Activated CD8-positive, alpha-beta T cell treated with anti-CD3 and anti-CD28 coated beads, Interleukin-2, amount 10 ng/mL, durations not matched to agents 7 days and 5 days (primary cell): ENCODE results near the gene CCL2. TPM values are rescaled to one million over a fixed set of nuclear protein-coding genes. Genes with fewer than 3 reads are reported as not detected.

Source experiments
- ATAC-seq: fragments of 150-1000 bp; cut with Tn5 transposase; one replicate; pipeline ENCODE4 v1.10.0; 2021; ENCODE audit warnings: moderate library complexity
- CTCF ChIA-PET: fragments of 350-600 bp; sonication (Branson Sonifier 250); formaldehyde crosslinking; loops from one replicate; lab custom pipeline; 2021; ENCODE audit warnings: antibody characterized with exemption; lab: Charles Lee
- POLR2A ChIA-PET: fragments of 350-600 bp; sonication (Branson Sonifier 250); formaldehyde crosslinking; loops from one replicate; lab custom pipeline; 2021; ENCODE audit warnings: antibody characterized with exemption; lab: Charles Lee
- DNase-seq: peaks from one replicate; pipeline ENCODE4 v3.0.0-alpha.2; 2020
- H3K27ac Mint-ChIP-seq: one replicate; pipeline ENCODE4 v1.8.0; 2021; ENCODE audit warnings: mild to moderate bottlenecking, mixed read lengths
- H3K27me3 Mint-ChIP-seq: one replicate; pipeline ENCODE4 v1.8.0; 2021; ENCODE audit warnings: low read depth, mixed read lengths
- H3K36me3 Mint-ChIP-seq: one replicate; pipeline ENCODE4 v1.8.0; 2021; ENCODE audit warnings: low read depth, mixed read lengths
- H3K4me1 Mint-ChIP-seq: one replicate; pipeline ENCODE4 v1.8.0; 2021; ENCODE audit warnings: low read depth, mixed read lengths
- H3K4me3 Mint-ChIP-seq: one replicate; pipeline ENCODE4 v1.8.0; 2021; ENCODE audit warnings: mild to moderate bottlenecking, mixed read lengths
- H3K9me3 Mint-ChIP-seq: one replicate; pipeline ENCODE4 v1.8.0; 2022; ENCODE audit warnings: mixed read lengths; ENCODE audit not compliant: insufficient read depth
- total RNA-seq, 2 experiments: library from RNA; stranded (reverse); gene quantifications; one replicate each; pipeline ENCODE4 v1.2.3, GENCODE V29; 2021

CCL2 gene
- total RNA-seq, 2 experiments from 2014 or later: not detected

GRCh38 chr17:34253139-34253525 lies 2.0 kb upstream of the CCL2 start:
- ATAC-seq (no peak), DNase-seq (no peak)
- Mint-ChIP-seq H3K36me3 (no peaks in the 10 kb centered on the region), H3K27ac (no peak overlapping the region), H3K4me3 (no peak overlapping the region), H3K27me3 (peaks cover 27% of the 10 kb centered on the region), H3K4me1 (no peaks in the 10 kb centered on the region), H3K9me3 (no peaks in the 10 kb centered on the region)
- ChIA-PET CTCF (no interaction called here), POLR2A (no interaction called here)

- DNase-seq (no peak), ATAC-seq (no peak)
- POLR2A ChIA-PET: no interaction called here
- H3K9me3 Mint-ChIP-seq: no peaks in the 10 kb centered on the region
- peaks cover 27% of the 10 kb centered on the region for H3K27me3 Mint-ChIP-seq
- no peak overlapping the region for H3K4me3 Mint-ChIP-seq
- CTCF ChIA-PET: interaction anchor here (1.5 kb wide), 1 partner anchor 107 kb away, joined by 5 read pairs; no protein-coding TSS in a partner anchor
- H3K27ac Mint-ChIP-seq: no peak overlapping the region
- no peaks in the 10 kb centered on the region for H3K36me3 Mint-ChIP-seq
- H3K4me1 Mint-ChIP-seq: peaks cover 4% of the 10 kb centered on the region
Measured at GRCh38 chr17:34254146-34254545, 939 bp upstream of the CCL2 start.

GRCh38 chr17:34255381-34255732 lies 272 bp downstream of the CCL2 start:
- Mint-ChIP-seq H3K27me3 (peaks cover 29% of the 10 kb centered on the region), H3K4me3 (no peak overlapping the region), H3K4me1 (peaks cover 8% of the 10 kb centered on the region), H3K36me3 (no peaks in the 10 kb centered on the region), H3K9me3 (no peaks in the 10 kb centered on the region), H3K27ac (no peak overlapping the region)
- ATAC-seq (no peak), DNase-seq (no peak)
- ChIA-PET POLR2A (no interaction called here), CTCF (interaction anchor here (1.6 kb wide), 1 partner anchor 107 kb away, joined by 5 read pairs; no protein-coding TSS in a partner anchor)

DNA sequence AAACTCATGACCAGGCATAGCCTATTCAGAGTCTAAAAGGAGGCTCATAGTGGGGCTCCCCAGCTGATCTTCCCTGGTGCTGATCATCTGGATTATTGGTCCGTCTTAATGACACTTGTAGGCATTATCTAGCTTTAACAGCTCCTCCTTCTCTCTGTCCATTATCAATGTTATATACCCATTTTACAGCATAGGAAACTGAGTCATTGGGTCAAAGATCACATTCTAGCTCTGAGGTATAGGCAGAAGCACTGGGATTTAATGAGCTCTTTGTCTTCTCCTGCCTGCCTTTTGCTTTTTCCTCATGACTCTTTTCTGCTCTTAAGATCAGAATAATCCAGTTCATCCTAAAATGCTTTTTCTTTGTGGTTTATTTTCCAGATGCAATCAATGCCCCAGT lies 756 bp downstream of the CCL2 start:
- Mint-ChIP-seq H3K27ac (no peak overlapping the region), H3K27me3 (peaks cover 28% of the 10 kb centered on the region), H3K9me3 (no peaks in the 10 kb centered on the region), H3K4me3 (no peak overlapping the region), H3K4me1 (peaks cover 8% of the 10 kb centered on the region), H3K36me3 (no peaks in the 10 kb centered on the region)
- POLR2A ChIA-PET: no interaction called here
- CTCF ChIA-PET: interaction anchor here (0.7 to 1.6 kb wide), 2 partner anchors 55 to 106 kb away, joined by 3 to 5 read pairs; no protein-coding TSS in a partner anchor
- no peak for ATAC-seq
- DNase-seq: no peak

DNA sequence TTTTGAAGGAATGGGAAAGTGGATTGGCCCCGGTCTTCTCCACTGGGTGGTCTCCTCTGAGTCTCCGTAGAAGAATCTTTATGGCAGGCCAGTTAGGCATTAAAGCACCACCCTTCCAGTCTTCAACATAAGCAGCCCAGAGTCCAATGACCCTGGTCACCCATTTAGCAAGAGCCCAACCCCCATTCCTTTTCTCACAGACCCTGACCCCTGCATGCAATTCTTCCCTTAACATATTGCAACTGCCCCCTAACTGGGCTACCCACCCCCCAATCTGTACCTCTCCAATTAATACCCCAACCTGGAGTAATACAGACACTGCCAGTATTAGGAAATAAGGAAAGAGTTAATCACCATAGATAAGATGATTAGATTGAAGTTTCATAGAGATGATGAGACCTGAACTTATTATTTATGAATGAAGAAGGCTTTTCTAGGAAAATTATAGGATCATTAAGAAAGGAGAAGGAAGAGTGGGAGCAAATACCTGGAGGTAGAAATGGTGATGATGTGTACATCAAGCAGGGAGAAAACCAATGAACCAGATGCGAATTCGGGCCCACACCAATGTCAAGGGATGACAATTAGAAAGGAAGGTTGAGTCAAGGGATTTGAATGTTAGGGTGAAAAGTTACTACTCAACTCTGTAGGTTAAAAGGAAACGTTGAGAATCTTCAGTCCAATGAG lies 2.4 kb downstream of the CCL2 start:
- no peaks in the 10 kb centered on the region for H3K9me3 Mint-ChIP-seq
- ChIA-PET POLR2A (no interaction called here), CTCF (no interaction called here)
- H3K36me3 Mint-ChIP-seq: no peaks in the 10 kb centered on the region
- peaks cover 11% of the 10 kb centered on the region for H3K4me1 Mint-ChIP-seq
- peaks cover 26% of the 10 kb centered on the region for H3K27me3 Mint-ChIP-seq
- no peak overlapping the region for H3K4me3 Mint-ChIP-seq
- no peak for DNase-seq
- H3K27ac Mint-ChIP-seq: no peak overlapping the region
- ATAC-seq: no peak

DNA sequence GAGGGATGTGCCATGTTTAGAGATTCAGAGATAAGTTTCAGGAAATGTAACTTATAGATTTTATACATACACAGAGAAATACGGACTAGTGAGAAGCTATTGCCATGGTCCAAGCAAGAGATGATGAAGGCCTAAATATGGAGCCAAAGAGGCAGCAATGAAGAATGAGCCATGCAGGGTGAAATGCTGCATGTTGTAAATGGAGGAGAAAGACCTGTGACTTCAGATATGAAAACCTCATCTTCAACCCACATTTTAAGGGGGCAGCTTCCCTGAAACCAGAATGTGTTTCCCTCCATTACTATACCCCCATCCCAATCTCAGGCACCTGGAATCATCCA lies 2.9 kb downstream of the CCL2 start:
- ATAC-seq (no peak), DNase-seq (no peak)
- Mint-ChIP-seq H3K36me3 (no peaks in the 10 kb centered on the region), H3K4me1 (peaks cover 11% of the 10 kb centered on the region), H3K27ac (no peak overlapping the region), H3K9me3 (no peaks in the 10 kb centered on the region), H3K27me3 (peaks cover 22% of the 10 kb centered on the region), H3K4me3 (no peak overlapping the region)
- CTCF ChIA-PET: no interaction called here
- POLR2A ChIA-PET: no interaction called here

DNA sequence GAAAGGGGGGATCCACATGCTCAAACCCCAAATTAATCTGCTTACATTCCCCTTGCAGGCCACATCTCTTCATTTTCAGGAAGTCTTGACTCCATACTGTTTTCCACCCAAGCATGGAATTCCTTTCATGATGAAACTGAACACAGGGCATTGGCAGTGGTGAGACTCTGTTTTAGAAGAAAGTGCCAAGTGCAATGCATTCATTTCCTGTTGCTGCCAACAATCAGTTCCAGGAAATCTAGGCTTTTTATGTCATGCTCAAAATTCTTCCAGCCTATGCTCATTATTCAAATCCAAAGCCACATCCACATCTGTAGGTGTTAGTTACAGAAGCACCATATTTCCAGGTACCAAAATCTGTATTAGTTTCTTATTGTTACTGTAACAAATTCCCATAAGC lies 4.1 kb downstream of the CCL2 start:
- H3K4me1 Mint-ChIP-seq: peaks cover 11% of the 10 kb centered on the region
- ChIA-PET CTCF (no interaction called here), POLR2A (no interaction called here)
- no peaks in the 10 kb centered on the region for H3K9me3 Mint-ChIP-seq
- no peak overlapping the region for H3K4me3 Mint-ChIP-seq
- ATAC-seq (no peak), DNase-seq (no peak)
- no peaks in the 10 kb centered on the region for H3K36me3 Mint-ChIP-seq
- H3K27me3 Mint-ChIP-seq: peaks cover 19% of the 10 kb centered on the region
- no peak overlapping the region for H3K27ac Mint-ChIP-seq

- no peak for DNase-seq
- ChIA-PET CTCF (no interaction called here), POLR2A (no interaction called here)
- H3K36me3 Mint-ChIP-seq: no peaks in the 10 kb centered on the region
- no peak overlapping the region for H3K4me3 Mint-ChIP-seq
- H3K4me1 Mint-ChIP-seq: peaks cover 11% of the 10 kb centered on the region
- ATAC-seq: no peak
- H3K27ac Mint-ChIP-seq: no peak overlapping the region
- peaks cover 28% of the 10 kb centered on the region for H3K27me3 Mint-ChIP-seq
- no peaks in the 10 kb centered on the region for H3K9me3 Mint-ChIP-seq
Measured at GRCh38 chr17:34260861-34261260, 5.8 kb downstream of the CCL2 start.

- Mint-ChIP-seq H3K4me1 (peaks cover 11% of the 10 kb centered on the region), H3K27me3 (peaks cover 29% of the 10 kb centered on the region), H3K27ac (no peak overlapping the region), H3K36me3 (no peaks in the 10 kb centered on the region), H3K4me3 (no peak overlapping the region), H3K9me3 (no peaks in the 10 kb centered on the region)
- CTCF ChIA-PET: no interaction called here
- ATAC-seq: no peak
- POLR2A ChIA-PET: no interaction called here
- no peak for DNase-seq
Measured at GRCh38 chr17:34261568-34262337, 6.7 kb downstream of the CCL2 start.

- ATAC-seq (no peak), DNase-seq (no peak)
- Mint-ChIP-seq H3K9me3 (no peaks in the 10 kb centered on the region), H3K4me1 (peaks cover 3% of the 10 kb centered on the region), H3K4me3 (no peak overlapping the region), H3K27ac (no peak overlapping the region), H3K36me3 (no peaks in the 10 kb centered on the region), H3K27me3 (peaks cover 28% of the 10 kb centered on the region)
- POLR2A ChIA-PET: no interaction called here
- CTCF ChIA-PET: no interaction called here
Measured at GRCh38 chr17:34265711-34266110, 10.6 kb downstream of the CCL2 start.

DNA sequence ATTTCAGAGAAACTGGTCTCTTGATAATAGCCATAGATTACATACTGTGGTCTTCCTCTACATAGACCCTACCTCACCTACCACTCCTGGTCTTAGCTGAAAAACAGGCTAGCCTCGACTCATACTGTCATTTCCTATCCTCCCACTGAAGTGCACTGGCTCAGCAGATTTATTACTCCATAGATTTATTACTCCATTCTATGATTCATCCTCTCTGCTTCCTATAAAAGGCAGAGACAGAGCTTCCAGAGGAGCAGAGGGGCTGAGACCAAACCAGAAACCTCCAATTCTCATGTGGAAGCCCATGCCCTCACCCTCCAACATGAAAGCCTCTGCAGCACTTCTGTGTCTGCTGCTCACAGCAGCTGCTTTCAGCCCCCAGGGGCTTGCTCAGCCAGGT lies 14.9 kb downstream of the CCL2 start, which contains the start of gene CCL7:
TSS of gene CCL7 (plus strand) at position 253 of the 400 bp plus-strand sequence. CDS start at position 323, 70 bp downstream.
- H3K27ac Mint-ChIP-seq: no peak within 1 kb of the TSS
- peaks cover 44% of the 10 kb centered on the region for H3K27me3 Mint-ChIP-seq
- no peaks in the 10 kb centered on the region for H3K36me3 Mint-ChIP-seq
- ChIA-PET CTCF (interaction anchor here (1.1 kb wide), 1 partner anchor 92 kb away, joined by 4 read pairs; no protein-coding TSS in a partner anchor), POLR2A (no interaction called here)
- no peaks in the 10 kb centered on the region for H3K9me3 Mint-ChIP-seq
- no peaks in the 10 kb centered on the region for H3K4me1 Mint-ChIP-seq
- DNase-seq: no peak
- no peak for ATAC-seq
- no peak within 1 kb of the TSS for H3K4me3 Mint-ChIP-seq

- Mint-ChIP-seq H3K9me3 (no peaks in the 10 kb centered on the region), H3K4me1 (no peaks in the 10 kb centered on the region), H3K36me3 (no peaks in the 10 kb centered on the region), H3K4me3 (no peak overlapping the region), H3K27ac (no peak overlapping the region), H3K27me3 (peaks cover 41% of the 10 kb centered on the region)
- CTCF ChIA-PET: interaction anchor here (2.0 kb wide), 1 partner anchor 85 kb away, joined by 7 read pairs; no protein-coding TSS in a partner anchor
- POLR2A ChIA-PET: no interaction called here
- ATAC-seq (no peak), DNase-seq (no peak)
Measured at GRCh38 chr17:34275881-34276280, 20.8 kb downstream of the CCL2 start.
